Activated CD4-positive, CD25-positive, alpha-beta regulatory T cell treated with anti-CD3 and anti-CD28 coated beads, Interleukin-2, amount 50 U/mL, for 24 hours (primary cell): ENCODE results near the gene IFNA13.

Source experiments
- ATAC-seq, 2 donors: fragments of 150-1000 bp; cut with Tn5 transposase; one replicate each; pipeline ENCODE4 v1.10.0; 2021; ENCODE audit warnings: mild to moderate bottlenecking in 1 of 2, moderate library complexity in 1 of 2

Gene IFNA13

DNA sequence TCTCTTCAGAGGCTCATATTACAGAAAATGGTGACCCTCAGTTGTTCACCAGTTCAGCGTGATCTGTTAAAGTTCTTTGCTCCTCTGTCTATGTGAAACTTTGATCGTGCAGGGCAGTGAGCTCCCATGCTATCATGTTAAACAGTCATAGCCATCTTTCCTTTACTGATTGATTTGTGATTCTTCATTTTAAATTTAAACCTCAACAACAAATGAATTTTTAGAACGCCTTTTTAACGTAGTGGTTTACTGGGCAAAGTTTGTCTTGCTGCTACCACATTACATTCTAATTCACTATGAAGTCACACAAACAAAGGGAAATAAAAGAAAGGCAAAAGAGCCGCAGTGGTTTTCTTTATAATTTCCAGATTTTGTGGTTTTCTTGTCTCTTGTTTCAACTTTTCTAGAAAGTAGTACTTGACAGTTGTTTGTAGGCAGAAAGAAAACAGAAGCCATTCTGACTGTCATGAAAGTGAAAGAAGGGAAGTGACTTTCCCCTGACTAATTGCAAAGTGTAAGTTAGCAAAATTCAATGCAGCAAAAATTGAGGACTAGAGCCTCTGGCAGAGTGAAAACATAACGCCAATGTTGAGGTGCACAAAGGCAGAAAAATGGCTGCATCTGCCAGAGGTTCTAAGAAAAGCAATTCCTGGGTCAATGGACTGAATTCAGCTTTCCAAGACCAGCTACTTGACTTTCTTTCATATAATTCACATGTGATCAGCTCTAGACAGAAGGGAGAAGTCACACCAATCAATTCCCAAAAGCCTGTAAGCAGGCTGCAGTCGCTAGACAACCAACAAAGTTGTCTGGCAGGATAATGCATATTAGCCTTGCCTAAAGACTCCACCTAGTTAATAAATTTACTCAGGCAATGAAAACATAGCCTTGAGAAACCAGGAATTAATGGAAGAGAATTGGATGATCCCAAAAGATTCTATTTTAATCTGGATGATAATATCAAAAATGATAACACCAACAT is 10.1 kb downstream of the IFNA13 start:
- peak; percentile 83 to 84 for ATAC-seq

DNA sequence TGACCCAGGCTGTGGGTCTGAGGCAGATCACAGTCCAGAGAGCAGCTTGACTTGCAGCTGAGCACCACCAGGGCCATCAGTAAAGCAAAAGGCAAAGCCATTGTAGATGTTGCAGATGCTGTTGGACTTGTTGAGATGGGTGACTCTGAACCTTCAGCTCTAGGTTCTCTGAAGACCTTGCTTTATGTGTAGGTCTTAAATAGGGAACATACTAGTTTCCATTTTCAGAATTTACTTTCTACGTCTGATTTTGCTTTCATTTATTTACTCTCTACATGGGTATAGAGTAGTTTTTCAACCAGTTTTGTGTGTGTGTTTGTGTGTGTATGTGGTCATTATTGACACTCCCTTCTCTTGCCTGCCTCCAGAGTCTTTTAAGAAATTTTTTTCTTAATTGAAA is 17.1 kb downstream of the IFNA13 start, which contains the start of gene IFNA6:
Gene IFNA6, minus strand, starts transcription at position 101 of the 400 bp plus-strand sequence. Its CDS starts 0 bp downstream, at position 101.
- ATAC-seq: no peak

DNA sequence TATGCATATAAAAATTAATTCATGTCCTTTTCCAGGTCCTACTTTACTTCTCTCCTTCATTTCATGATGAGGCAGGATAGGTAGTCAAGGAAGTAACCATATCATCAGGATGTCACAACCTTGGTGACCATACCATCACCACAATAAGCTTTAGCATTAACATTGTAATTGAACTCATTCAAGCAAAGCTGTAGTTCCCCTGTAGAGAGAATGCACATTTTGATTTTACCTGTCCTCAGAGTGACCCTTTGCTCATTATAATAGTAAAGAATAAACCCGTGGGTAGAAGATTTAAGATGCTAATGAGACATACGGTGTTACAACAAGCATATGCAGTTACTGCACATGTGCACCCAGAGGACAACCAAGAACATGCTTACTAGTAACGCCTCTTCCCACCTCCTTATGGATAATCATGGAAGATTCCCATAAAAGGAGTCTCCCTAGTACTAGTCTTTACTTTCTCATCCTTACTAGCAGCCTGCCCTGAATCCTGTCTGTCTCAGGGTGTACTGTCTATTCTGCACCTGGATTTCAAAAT is 19.4 kb downstream of the IFNA13 start:
- no peak for ATAC-seq

- ATAC-seq: no peak
These were observed 27.1 kb downstream of the IFNA13 start for GRCh38 chr9:21340735-21341134.

GRCh38 chr9:21336457-21336856 is 31.4 kb downstream of the IFNA13 start:
- no peak for ATAC-seq

DNA sequence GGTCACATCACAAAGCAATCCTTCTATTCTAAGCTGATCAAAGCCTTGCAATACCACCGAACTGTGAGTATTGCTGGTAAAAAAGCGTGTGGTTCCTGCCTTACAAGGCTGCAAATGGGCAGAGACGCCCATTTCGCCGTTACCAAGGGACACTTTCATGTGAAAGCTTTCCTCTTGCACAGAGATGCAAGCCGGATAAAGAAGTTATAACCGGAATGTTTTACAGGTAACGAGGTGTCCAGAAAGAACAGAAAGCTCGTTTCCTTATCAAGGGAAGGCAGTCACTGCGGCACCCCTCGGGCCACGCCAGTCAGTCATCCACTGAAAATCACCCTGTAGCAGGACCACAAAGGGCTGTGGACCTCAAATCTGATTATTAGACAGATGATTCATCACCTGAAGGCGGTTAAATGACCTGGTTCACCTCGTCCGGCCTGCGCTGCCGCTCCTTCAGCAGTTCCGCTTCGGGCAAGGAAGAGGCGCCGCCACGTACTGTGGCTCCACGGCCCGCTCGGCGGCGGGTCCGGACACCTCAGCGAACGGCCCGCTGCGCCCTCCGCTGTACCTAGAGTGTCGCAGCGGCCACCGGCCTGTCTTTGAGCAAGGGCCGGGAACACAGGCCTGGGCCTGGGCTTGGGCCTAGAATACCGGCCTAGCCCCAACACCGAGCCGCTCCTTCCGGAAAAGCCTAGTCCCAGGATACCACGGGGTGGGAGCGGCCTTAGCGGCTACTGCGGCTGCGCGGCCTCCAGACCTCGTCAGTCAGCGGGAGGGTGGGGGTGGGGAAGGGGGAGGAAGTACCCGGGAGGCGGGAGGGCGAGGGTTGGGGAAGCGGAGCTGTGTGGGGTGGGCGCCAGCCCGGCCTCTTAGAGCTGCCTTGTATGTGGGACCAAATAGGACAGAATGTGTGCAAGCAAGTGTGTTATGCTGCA is 32.9 kb downstream of the IFNA13 start, which contains the start of gene KLHL9:
Gene KLHL9, minus strand, starts transcription at position 704 of the 932 bp plus-strand sequence. Its CDS starts 545 bp downstream, at position 159.
- ATAC-seq: peak; percentile 85 to 86

GRCh38 chr9:21333226-21333625 is 34.6 kb downstream of the IFNA13 start:
- no peak for ATAC-seq

DNA sequence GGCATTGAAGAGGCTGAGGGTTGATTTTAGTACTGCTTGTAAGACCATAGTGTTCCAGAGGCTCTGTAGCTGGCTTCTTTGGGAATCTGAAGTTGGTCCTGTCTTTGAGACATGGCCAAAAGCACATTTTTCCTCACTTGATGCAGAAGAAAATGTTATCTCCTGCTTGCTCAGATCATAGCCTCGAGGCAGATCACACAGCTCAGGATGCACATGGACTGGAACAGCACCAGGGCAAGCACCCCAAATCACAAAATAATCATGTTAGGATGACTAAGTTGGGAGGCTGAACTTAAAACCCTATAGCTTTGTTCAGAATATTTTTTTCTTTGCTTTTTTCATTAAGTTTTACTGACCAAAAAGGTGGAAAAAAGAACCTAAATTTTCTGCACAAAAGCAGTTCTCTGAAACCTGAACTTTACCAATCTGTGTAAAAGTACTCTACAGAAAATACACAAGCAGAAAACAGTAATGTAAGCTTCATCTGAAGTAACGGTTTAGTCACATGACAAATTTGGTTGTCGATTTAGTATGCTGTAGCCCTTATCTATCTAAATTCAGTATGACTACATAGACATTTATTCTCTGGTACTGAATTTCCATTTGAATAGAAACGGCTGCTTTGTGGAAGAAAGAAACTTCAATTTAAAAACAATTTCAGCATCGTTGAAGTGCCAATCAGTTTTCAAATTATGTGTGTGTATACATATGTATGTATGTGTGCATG is 36.0 kb downstream of the IFNA13 start:
- no peak for ATAC-seq

- peak; percentile 77 to 88 for ATAC-seq
These were observed 41.2 kb downstream of the IFNA13 start for GRCh38 chr9:21326526-21327139.

GRCh38 chr9:21324047-21324446 is 43.8 kb downstream of the IFNA13 start:
- ATAC-seq: no peak

- no peak for ATAC-seq
These were observed 44.9 kb downstream of the IFNA13 start for GRCh38 chr9:21322911-21323461.

GRCh38 chr9:21320465-21320864 is 47.4 kb downstream of the IFNA13 start:
- ATAC-seq: no peak

GRCh38 chr9:21317956-21318923 is 49.6 kb downstream of the IFNA13 start:
- peak; percentile 38 for ATAC-seq
